Measurements from ENCODE around the gene ITGA11. TPM values are rescaled to one million over a fixed set of nuclear protein-coding genes. Genes with fewer than 3 reads are reported as not detected.

Gene ITGA11
- total and polyA plus RNA-seq, 2 of the 13 experiments (the other 11 are each of a cell fraction or from before 2014, with no cell fraction given), result not detected

DNA sequence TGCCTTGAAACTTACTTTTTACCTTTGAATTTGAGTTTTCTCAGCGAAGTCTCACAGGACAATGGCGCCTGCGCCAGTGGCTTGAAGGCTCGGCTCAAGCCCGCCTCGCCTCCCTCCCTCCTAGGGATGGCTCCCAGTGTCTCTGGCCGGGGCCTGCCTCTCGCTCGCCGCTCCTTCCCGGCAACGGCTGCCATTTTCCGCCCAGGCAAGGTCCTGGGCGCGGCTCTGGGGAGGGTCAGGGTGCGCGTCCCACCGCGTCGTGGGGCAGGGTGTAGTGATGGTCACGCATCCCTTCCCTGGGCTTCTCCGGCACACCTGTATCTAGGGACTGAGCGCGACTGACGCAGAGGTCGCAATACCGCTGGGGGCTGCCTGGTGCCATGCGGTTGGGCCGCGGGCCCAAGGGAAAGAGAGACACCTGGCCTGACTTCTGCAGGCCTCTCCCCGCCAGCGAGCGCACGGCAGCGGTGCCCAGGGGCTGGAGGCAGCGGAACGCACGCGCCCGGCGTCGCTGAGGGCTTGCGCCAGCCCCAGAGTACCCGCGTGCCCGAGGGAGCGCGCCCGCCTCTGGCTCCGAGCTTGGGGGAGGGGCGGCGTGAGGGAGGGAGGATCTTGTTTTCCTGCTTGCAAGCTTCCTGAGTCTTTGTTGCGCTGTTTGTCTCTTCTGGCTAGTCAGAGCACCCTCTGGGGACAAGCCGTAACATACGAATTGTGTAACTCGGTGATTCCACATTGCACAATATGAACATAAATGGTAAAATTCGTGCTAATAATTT is 175.1 kb downstream of the ITGA11 start (continued):
- TF ChIP-seq, protein P1, sequence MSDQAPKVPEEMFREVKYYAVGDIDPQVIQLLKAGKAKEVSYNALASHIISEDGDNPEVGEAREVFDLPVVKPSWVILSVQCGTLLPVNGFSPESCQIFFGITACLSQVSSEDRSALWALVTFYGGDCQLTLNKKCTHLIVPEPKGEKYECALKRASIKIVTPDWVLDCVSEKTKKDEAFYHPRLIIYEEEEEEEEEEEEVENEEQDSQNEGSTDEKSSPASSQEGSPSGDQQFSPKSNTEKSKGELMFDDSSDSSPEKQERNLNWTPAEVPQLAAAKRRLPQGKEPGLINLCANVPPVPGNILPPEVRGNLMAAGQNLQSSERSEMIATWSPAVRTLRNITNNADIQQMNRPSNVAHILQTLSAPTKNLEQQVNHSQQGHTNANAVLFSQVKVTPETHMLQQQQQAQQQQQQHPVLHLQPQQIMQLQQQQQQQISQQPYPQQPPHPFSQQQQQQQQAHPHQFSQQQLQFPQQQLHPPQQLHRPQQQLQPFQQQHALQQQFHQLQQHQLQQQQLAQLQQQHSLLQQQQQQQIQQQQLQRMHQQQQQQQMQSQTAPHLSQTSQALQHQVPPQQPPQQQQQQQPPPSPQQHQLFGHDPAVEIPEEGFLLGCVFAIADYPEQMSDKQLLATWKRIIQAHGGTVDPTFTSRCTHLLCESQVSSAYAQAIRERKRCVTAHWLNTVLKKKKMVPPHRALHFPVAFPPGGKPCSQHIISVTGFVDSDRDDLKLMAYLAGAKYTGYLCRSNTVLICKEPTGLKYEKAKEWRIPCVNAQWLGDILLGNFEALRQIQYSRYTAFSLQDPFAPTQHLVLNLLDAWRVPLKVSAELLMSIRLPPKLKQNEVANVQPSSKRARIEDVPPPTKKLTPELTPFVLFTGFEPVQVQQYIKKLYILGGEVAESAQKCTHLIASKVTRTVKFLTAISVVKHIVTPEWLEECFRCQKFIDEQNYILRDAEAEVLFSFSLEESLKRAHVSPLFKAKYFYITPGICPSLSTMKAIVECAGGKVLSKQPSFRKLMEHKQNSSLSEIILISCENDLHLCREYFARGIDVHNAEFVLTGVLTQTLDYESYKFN (CRISPR knock-in tag; conservative IDR thresholded peaks at IDR 0.05), result 0 out of 2 replicates have a peak, but pooled peaks have one; percentile 34
- TF ChIP-seq, protein P2, sequence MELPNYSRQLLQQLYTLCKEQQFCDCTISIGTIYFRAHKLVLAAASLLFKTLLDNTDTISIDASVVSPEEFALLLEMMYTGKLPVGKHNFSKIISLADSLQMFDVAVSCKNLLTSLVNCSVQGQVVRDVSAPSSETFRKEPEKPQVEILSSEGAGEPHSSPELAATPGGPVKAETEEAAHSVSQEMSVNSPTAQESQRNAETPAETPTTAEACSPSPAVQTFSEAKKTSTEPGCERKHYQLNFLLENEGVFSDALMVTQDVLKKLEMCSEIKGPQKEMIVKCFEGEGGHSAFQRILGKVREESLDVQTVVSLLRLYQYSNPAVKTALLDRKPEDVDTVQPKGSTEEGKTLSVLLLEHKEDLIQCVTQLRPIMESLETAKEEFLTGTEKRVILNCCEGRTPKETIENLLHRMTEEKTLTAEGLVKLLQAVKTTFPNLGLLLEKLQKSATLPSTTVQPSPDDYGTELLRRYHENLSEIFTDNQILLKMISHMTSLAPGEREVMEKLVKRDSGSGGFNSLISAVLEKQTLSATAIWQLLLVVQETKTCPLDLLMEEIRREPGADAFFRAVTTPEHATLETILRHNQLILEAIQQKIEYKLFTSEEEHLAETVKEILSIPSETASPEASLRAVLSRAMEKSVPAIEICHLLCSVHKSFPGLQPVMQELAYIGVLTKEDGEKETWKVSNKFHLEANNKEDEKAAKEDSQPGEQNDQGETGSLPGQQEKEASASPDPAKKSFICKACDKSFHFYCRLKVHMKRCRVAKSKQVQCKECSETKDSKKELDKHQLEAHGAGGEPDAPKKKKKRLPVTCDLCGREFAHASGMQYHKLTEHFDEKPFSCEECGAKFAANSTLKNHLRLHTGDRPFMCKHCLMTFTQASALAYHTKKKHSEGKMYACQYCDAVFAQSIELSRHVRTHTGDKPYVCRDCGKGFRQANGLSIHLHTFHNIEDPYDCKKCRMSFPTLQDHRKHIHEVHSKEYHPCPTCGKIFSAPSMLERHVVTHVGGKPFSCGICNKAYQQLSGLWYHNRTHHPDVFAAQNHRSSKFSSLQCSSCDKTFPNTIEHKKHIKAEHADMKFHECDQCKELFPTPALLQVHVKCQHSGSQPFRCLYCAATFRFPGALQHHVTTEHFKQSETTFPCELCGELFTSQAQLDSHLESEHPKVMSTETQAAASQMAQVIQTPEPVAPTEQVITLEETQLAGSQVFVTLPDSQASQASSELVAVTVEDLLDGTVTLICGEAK (IDR thresholded peaks at IDR 0.05), result no peak
- TF ChIP-seq, protein P2 (CRISPR knock-in tag; IDR thresholded peaks at IDR 0.05), result peak; percentile 67; the same call in 1 of the 2 replicates
- TF ChIP-seq, protein P3, sequence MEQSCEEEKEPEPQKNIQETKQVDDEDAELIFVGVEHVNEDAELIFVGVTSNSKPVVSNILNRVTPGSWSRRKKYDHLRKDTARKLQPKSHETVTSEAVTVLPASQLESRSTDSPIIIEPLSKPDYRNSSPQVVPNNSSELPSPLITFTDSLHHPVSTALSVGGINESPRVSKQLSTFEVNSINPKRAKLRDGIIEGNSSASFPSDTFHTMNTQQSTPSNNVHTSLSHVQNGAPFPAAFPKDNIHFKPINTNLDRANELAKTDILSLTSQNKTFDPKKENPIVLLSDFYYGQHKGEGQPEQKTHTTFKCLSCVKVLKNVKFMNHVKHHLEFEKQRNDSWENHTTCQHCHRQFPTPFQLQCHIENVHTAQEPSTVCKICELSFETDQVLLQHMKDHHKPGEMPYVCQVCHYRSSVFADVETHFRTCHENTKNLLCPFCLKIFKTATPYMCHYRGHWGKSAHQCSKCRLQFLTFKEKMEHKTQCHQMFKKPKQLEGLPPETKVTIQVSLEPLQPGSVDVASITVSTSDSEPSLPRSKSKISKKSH (CRISPR knock-in tag; IDR thresholded peaks at IDR 0.05; ENCODE audit: borderline replicate concordance), result 0 out of 2 replicates have a peak, but pooled peaks have one; percentile 38
- peak; percentile 23 for TF ChIP-seq TEAD3 (CRISPR knock-in tag; optimal IDR thresholded peaks at IDR 0.05; ENCODE audit: borderline replicate concordance)
- TF ChIP-seq, protein P4, sequence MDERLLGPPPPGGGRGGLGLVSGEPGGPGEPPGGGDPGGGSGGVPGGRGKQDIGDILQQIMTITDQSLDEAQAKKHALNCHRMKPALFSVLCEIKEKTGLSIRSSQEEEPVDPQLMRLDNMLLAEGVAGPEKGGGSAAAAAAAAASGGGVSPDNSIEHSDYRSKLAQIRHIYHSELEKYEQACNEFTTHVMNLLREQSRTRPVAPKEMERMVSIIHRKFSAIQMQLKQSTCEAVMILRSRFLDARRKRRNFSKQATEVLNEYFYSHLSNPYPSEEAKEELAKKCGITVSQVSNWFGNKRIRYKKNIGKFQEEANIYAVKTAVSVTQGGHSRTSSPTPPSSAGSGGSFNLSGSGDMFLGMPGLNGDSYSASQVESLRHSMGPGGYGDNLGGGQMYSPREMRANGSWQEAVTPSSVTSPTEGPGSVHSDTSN (CRISPR knock-in tag; IDR thresholded peaks at IDR 0.05), result no peak
- no peak for TF ChIP-seq PLRG1 (conservative IDR thresholded peaks at IDR 0.05)
- TF ChIP-seq, protein P5, sequence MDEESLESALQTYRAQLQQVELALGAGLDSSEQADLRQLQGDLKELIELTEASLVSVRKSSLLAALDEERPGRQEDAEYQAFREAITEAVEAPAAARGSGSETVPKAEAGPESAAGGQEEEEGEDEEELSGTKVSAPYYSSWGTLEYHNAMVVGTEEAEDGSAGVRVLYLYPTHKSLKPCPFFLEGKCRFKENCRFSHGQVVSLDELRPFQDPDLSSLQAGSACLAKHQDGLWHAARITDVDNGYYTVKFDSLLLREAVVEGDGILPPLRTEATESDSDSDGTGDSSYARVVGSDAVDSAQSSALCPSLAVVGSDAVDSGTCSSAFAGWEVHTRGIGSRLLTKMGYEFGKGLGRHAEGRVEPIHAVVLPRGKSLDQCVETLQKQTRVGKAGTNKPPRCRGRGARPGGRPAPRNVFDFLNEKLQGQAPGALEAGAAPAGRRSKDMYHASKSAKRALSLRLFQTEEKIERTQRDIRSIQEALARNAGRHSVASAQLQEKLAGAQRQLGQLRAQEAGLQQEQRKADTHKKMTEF (CRISPR knock-in tag; IDR thresholded peaks at IDR 0.05), result peak; percentile 68
- peak; percentile 51; the same call in 1 of the 2 replicates for TF ChIP-seq FOXK1 (CRISPR knock-in tag; IDR thresholded peaks at IDR 0.05; ENCODE audit: borderline replicate concordance, low read depth)
- TF ChIP-seq HDAC2 (CRISPR knock-in tag; IDR thresholded peaks at IDR 0.05), result peak; percentile 63
- peak; percentile 50; the same call in 1 of the 2 replicates for TF ChIP-seq ZNF777 (CRISPR knock-in tag; IDR thresholded peaks at IDR 0.05)
